Breast epithelium (tissue), 4 donors: ENCODE results near the gene FAM168A. TPM values are rescaled to one million over a fixed set of nuclear protein-coding genes. Genes with fewer than 3 reads are reported as not detected.

ENCODE experiments used
- DNase-seq, 2 donors: peaks; one replicate each; pipeline ENCODE4 v3.0.0-alpha.2; 2019; ENCODE audit warnings: low spot score in 2 of 2
- H3K27ac ChIP-seq, 2 donors: fragments of 200-600 bp; sonication (generic) in 1 of 2; one replicate each; pipeline ENCODE4 v1.5.1; 2016 to 2019; ENCODE audit warnings: mild to moderate bottlenecking in 1 of 2
- H3K27me3 ChIP-seq, 2 donors: fragments of 200-600 bp; sonication (generic) in 1 of 2; one replicate each; pipeline versions ENCODE4 v1.5.1 to v1.6.0; 2017 to 2019; ENCODE audit warnings: control low read depth in 1 of 2, mild to moderate bottlenecking in 1 of 2
- H3K36me3 ChIP-seq: fragments of 200-600 bp; one replicate; pipeline ENCODE4 v1.5.1; 2019
- H3K4me1 ChIP-seq, 2 donors: fragments of 200-600 bp; sonication (generic); one replicate each; pipeline ENCODE4 v1.5.1; 2016 to 2019; ENCODE audit warnings: control low read depth in 1 of 2
- H3K4me3 ChIP-seq, 3 donors: fragments of 200-600 bp; sonication (generic); 1 replicate in 2 of 3; 2 replicates in 1 of 3; pipeline ENCODE4 v1.5.1; 2016 to 2019; ENCODE audit warnings: mild to moderate bottlenecking in 3 of 3, moderate library complexity in 2 of 3
- H3K9me3 ChIP-seq, 2 donors: fragments of 200-600 bp; sonication (generic) in 1 of 2; one replicate each; pipeline ENCODE4 v1.5.1; 2016 to 2019; ENCODE audit warnings: control low read depth in 1 of 2
- CTCF ChIP-seq, 3 donors: fragments of 450-650 bp; IDR thresholded peaks; one replicate each; pipeline ENCODE4 v1.5.1; 2016 to 2017; ENCODE audit warnings: antibody characterized with exemption in 3 of 3, mild to moderate bottlenecking in 3 of 3, moderate library complexity in 3 of 3
- POLR2A ChIP-seq: fragments of 450-650 bp; IDR thresholded peaks from one replicate; pipeline ENCODE4 v1.6.1; 2016; ENCODE audit warnings: antibody characterized with exemption, mild to moderate bottlenecking, moderate library complexity
- POLR2AphosphoS5 ChIP-seq, 3 donors: sonication (generic); formaldehyde crosslinking; IDR thresholded peaks; one replicate each; pipeline ENCODE4 v1.6.1; 2017; ENCODE audit warnings: antibody characterized with exemption in 3 of 3
- intact Hi-C: fragments of 100-400 bp; cut with DNase I; formaldehyde crosslinking; loops from one replicate; pipeline ENCODE4 v1.15.1; 2023; ENCODE audit warnings: low total_unique reads
- total RNA-seq, 3 donors: library from RNA; depleted of rRNA; stranded (reverse); fragments of >200 nt; gene quantifications; one replicate each; pipeline ENCODE4 v1.1.0, GENCODE V29; 2016

FAM168A gene
- total RNA-seq, 3 donors from 2014 or later, result 26.5 to 41.9 (median 28.8) TPM

- intact Hi-C loops, result loop anchor here (10.0 kb wide), 1 partner anchor 216 kb away; the partner anchor contains the start of gene PLEKHB1
Measured at GRCh38 chr11:73429121-73429750, 168.7 kb downstream of the FAM168A start.

GRCh38 chr11:73428699-73429098, 169.2 kb downstream of the FAM168A start:
- TF ChIP-seq POLR2AphosphoS5 (IDR thresholded peaks at IDR 0.05) (no peak), POLR2A (no peak), CTCF (IDR thresholded peaks at IDR 0.05) (no peak)
- H3K4me3 ChIP-seq, result no peak overlapping the region
- DNase-seq, result no peak
- H3K27ac ChIP-seq, result no peak overlapping the region
- H3K9me3 ChIP-seq, result no peaks in the 10 kb centered on the region
- no peaks in the 10 kb centered on the region for H3K4me1 ChIP-seq
- no peaks in the 10 kb centered on the region for H3K27me3 ChIP-seq
- no peaks in the 10 kb centered on the region for H3K36me3 ChIP-seq
- intact Hi-C loops, result loop anchor here (10.0 kb wide), 1 partner anchor 216 kb away; the partner anchor contains the start of gene PLEKHB1

More at GRCh38 chr11:73429121-73429750, 168.7 kb downstream of the FAM168A start:
- H3K36me3 ChIP-seq, result no peaks in the 10 kb centered on the region
- DNase-seq, result no peak
- TF ChIP-seq CTCF (IDR thresholded peaks at IDR 0.05), result no peak
- no peak for TF ChIP-seq POLR2AphosphoS5 (IDR thresholded peaks at IDR 0.05)
- TF ChIP-seq POLR2A, result no peak
- H3K4me1 ChIP-seq, result no peaks in the 10 kb centered on the region
- H3K27me3 ChIP-seq, result no peaks in the 10 kb centered on the region
- H3K9me3 ChIP-seq, result no peaks in the 10 kb centered on the region
- no peak overlapping the region for H3K4me3 ChIP-seq
- no peak overlapping the region for H3K27ac ChIP-seq

DNA sequence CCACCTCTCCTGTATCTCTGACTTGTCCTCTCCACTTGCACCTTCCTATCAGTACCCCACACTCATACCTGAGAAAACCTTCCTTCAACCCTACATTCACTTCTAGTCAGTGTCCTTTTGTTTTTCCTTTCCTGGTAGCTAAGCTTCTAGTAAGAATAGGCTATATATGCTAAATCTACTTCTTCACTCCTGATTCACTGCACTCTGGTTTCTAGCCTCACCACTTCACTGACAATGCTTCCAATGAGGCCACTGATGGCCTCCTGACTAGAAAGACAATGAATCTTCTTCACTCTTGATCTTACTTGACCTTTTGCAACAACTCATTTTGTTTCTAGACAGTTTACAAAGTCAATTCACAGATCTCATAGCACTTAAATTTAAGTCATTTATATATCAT, 169.7 kb downstream of the FAM168A start:
- H3K4me1 ChIP-seq, result no peaks in the 10 kb centered on the region
- H3K36me3 ChIP-seq, result no peaks in the 10 kb centered on the region
- intact Hi-C loops, result loop anchor here (10.0 kb wide), 1 partner anchor 217 kb away; the partner anchor contains the start of gene PLEKHB1
- H3K27ac ChIP-seq, result no peak overlapping the region
- H3K27me3 ChIP-seq, result no peaks in the 10 kb centered on the region
- TF ChIP-seq POLR2A (no peak), CTCF (IDR thresholded peaks at IDR 0.05) (no peak), POLR2AphosphoS5 (IDR thresholded peaks at IDR 0.05) (no peak)
- no peak for DNase-seq
- H3K4me3 ChIP-seq, result no peak overlapping the region
- H3K9me3 ChIP-seq, result no peaks in the 10 kb centered on the region

GRCh38 chr11:73426219-73426850, 171.6 kb downstream of the FAM168A start:
- no peaks in the 10 kb centered on the region for H3K36me3 ChIP-seq
- no peaks in the 10 kb centered on the region for H3K9me3 ChIP-seq
- no peaks in the 10 kb centered on the region for H3K27me3 ChIP-seq
- intact Hi-C loops, result loop anchor here (10.0 kb wide), 1 partner anchor 218 kb away; the partner anchor contains the start of gene PLEKHB1
- DNase-seq, result no peak
- H3K4me1 ChIP-seq, result no peaks in the 10 kb centered on the region
- no peak overlapping the region for H3K4me3 ChIP-seq
- TF ChIP-seq POLR2A (no peak), POLR2AphosphoS5 (IDR thresholded peaks at IDR 0.05) (no peak), CTCF (IDR thresholded peaks at IDR 0.05) (no peak)
- H3K27ac ChIP-seq, result no peak overlapping the region

- no peaks in the 10 kb centered on the region for H3K36me3 ChIP-seq
- DNase-seq, result no peak
- H3K4me1 ChIP-seq, result no peaks in the 10 kb centered on the region
- H3K9me3 ChIP-seq, result no peaks in the 10 kb centered on the region
- intact Hi-C loops, result loop anchor here (10.0 kb wide), 1 partner anchor 220 kb away; the partner anchor contains the start of gene PLEKHB1
- H3K27ac ChIP-seq, result no peak overlapping the region
- H3K27me3 ChIP-seq, result no peaks in the 10 kb centered on the region
- TF ChIP-seq POLR2AphosphoS5 (IDR thresholded peaks at IDR 0.05) (no peak), POLR2A (no peak), CTCF (IDR thresholded peaks at IDR 0.05) (no peak)
- H3K4me3 ChIP-seq, result no peak overlapping the region
Measured at GRCh38 chr11:73425108-73425507, 172.8 kb downstream of the FAM168A start.
